T-helper 17 cell (primary cell): Measurements from ENCODE around the gene TEX51. TPM values are rescaled to one million over a fixed set of nuclear protein-coding genes. Genes with fewer than 3 reads are reported as not detected.

Experiments
- ATAC-seq: fragments of 150-1000 bp; cut with Tn5 transposase; 2 replicates; pipeline ENCODE4 v1.10.0; 2021; ENCODE audit warnings: mild to moderate bottlenecking, moderate library complexity
- DNase-seq, 3 donors: peaks; one replicate each; pipeline versions ENCODE4 v3.0.0 to v3.0.0-alpha.2; 2020 to 2021
- H3K9me3 ChIP-seq: one replicate; pipeline ENCODE4 v1.7.0; 2013; ENCODE audit warnings: low read length, mild to moderate bottlenecking; ENCODE audit not compliant: control insufficient read depth, poor library complexity, severe bottlenecking
- H3K27ac Mint-ChIP-seq: one replicate; pipeline ENCODE4 v1.8.0; 2022; ENCODE audit warnings: mild to moderate bottlenecking, moderate library complexity, mixed read lengths
- H3K27me3 Mint-ChIP-seq: one replicate; pipeline ENCODE4 v1.8.0; 2022; ENCODE audit warnings: mixed read lengths
- H3K36me3 Mint-ChIP-seq: one replicate; pipeline ENCODE4 v1.8.0; 2022; ENCODE audit warnings: low read depth, mixed read lengths
- H3K4me1 Mint-ChIP-seq: one replicate; pipeline ENCODE4 v1.8.0; 2022; ENCODE audit warnings: mild to moderate bottlenecking, mixed read lengths
- H3K4me3 Mint-ChIP-seq: one replicate; pipeline ENCODE4 v1.8.0; 2022; ENCODE audit warnings: mild to moderate bottlenecking, moderate library complexity, mixed read lengths
- total RNA-seq, 4 donors: library from RNA in 2 of 4; stranded (reverse) in 2 of 4; gene quantifications; one replicate each; pipeline ENCODE4 v1.2.3 and lab custom pipeline; 2022 to 2026

The TEX51 gene
- total RNA-seq, 2 donors from 2014 or later = not detected

DNA sequence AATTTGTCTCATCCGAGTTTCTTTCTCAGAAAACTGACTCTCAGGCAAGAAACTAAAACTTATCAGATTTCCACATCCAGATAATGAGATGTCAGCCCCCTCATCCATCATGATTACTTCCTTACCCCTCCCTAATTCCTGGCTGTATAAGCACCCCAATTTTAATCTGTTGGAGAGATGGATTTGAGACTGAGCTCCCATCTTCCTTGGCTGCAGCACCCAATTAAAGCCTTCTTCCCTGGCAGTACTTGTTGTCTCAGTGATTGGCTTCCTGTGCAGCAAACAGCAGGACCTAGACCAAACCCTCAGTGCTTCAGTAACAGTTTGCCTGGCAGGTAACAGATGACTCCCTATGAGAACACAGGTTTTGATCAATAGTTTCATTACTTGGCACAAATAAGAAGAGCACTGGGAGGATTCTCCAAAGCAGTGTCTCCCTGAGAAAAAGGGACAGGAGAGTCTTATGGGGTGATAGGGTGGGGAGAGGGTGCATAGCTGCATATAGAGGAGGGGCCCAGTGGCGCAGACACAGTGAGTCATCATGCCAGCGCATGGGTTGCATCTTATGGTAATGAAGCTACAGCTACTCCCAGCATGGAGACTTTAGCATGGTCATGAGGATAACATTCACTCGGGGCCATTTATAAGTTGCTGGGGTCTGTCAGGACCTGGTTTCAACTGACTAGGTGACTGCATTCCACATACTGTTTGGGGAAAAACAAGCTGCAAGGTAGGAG is 45.1 kb downstream of the TEX51 start:
- H3K27me3 Mint-ChIP-seq = peaks cover 77% of the 10 kb centered on the region
- H3K36me3 Mint-ChIP-seq = peaks cover 2% of the 10 kb centered on the region
- DNase-seq = no peak
- no peak overlapping the region for H3K4me3 Mint-ChIP-seq
- H3K4me1 Mint-ChIP-seq = peaks cover 2% of the 10 kb centered on the region
- ATAC-seq = no peak
- H3K27ac Mint-ChIP-seq = no peak overlapping the region
- H3K9me3 ChIP-seq = no peaks in the 10 kb centered on the region

DNA sequence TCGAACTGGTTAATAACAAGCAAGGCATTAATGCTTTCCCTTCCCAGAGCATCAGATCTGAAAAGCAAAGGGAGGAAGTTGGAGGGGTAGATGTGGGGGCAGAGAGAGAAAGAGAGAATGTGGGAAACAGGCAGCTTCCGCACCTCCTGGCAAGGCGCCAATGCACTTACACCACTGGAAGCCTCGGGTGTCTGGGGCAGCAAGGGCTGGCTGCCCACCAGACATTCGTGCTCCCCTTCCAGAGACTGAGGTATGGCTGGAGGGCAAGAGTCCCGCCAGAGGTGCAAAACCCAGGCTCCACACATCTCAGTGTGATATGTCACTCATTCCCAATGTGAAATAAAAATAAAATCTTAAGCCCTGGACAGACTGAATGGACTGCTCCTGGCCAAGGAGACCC is 46.4 kb downstream of the TEX51 start:
- no peaks in the 10 kb centered on the region for H3K9me3 ChIP-seq
- Mint-ChIP-seq H3K27ac (no peak overlapping the region), H3K36me3 (peaks cover 2% of the 10 kb centered on the region), H3K4me1 (peaks cover 2% of the 10 kb centered on the region), H3K27me3 (peaks cover 77% of the 10 kb centered on the region), H3K4me3 (no peak overlapping the region)
- no peak for DNase-seq
- ATAC-seq = no peak

DNA sequence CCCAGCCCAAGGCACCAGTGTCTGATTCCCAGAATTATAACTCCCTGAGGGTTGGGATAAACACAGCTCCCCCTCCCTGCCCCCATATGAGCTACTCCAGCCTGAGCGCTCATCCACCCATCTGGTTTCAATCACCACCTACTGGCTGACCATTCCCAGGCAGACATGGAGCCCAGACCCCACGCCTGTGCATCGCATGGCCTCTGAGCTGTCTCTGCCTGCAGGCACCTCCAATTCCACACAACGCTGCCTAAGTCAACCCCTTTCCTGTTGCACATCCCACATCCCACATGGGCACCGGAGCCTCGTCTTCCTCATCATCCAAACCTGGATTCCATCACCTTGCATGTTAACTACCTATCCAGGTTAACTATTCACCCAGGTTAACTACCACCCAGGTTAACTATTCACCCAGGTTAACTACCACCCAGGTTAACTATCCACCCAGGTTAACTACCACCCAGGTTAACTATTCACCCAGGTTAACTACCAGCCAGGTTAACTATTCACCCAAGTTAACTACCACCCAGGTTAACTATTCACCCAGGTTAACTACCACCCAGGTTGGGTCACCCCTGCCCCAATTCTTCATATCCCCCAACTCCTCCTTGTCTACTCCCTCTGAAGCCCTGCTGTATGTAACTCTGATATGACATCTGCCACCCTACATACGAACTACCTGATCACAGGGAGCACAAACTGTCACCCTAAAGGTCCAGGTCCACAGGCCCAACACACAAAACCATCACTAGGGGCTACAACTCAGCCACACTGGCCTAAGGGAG is 47.8 kb downstream of the TEX51 start:
- DNase-seq = no peak
- H3K27me3 Mint-ChIP-seq = peaks cover 66% of the 10 kb centered on the region
- H3K4me3 Mint-ChIP-seq = no peak overlapping the region

DNA sequence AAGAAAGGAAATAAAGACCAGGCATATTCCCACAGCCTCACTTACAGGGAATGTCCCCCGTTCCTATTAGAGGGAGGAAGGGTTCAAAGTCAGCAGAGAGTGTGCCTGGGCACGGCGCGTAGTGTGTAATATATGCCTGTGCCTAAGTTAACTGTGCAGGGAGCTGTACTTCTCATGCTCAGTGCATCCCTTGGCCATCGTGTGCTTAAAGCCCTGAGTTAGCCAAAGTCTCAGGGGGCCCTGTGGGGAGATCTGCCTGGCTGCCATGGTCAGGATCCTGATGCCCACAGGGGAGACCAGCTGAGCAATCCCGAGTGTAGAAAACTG is 48.4 kb downstream of the TEX51 start:
- Mint-ChIP-seq H3K27me3 (peaks cover 60% of the 10 kb centered on the region), H3K4me1 (peaks cover 2% of the 10 kb centered on the region), H3K27ac (no peak overlapping the region), H3K4me3 (no peak overlapping the region), H3K36me3 (peaks cover 2% of the 10 kb centered on the region)
- DNase-seq (no peak), ATAC-seq (no peak)
- H3K9me3 ChIP-seq = no peaks in the 10 kb centered on the region

More for the DNA sequence above, 47.8 kb downstream of the TEX51 start:
- ATAC-seq = no peak
- peaks cover 2% of the 10 kb centered on the region for H3K4me1 Mint-ChIP-seq
- H3K36me3 Mint-ChIP-seq = peaks cover 2% of the 10 kb centered on the region
- H3K9me3 ChIP-seq = no peaks in the 10 kb centered on the region
- H3K27ac Mint-ChIP-seq = no peak overlapping the region

DNA sequence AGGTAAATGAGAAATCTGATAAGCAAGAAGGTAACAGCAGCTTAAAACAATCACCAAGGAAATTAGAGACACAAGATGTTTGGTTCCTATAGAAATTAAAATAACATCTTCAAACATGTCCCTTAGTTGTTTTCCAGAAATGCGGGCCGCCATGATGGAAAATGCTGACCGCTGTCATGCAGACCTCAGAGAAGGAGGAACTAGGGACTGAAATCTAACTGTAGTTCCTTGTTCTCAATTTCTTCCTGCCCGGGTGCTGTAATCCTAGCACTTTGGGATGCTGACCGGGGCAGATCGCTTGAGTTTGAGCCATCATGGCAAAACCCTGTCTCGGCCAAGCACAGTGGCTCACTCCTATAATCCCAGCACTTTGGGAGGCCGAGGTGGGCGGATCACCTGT is 51.1 kb downstream of the TEX51 start:
- Mint-ChIP-seq H3K4me3 (no peak overlapping the region), H3K27me3 (peaks cover 54% of the 10 kb centered on the region), H3K4me1 (peaks cover 2% of the 10 kb centered on the region), H3K36me3 (peaks cover 2% of the 10 kb centered on the region), H3K27ac (no peak overlapping the region)
- ATAC-seq (no peak), DNase-seq (no peak)
- no peaks in the 10 kb centered on the region for H3K9me3 ChIP-seq

DNA sequence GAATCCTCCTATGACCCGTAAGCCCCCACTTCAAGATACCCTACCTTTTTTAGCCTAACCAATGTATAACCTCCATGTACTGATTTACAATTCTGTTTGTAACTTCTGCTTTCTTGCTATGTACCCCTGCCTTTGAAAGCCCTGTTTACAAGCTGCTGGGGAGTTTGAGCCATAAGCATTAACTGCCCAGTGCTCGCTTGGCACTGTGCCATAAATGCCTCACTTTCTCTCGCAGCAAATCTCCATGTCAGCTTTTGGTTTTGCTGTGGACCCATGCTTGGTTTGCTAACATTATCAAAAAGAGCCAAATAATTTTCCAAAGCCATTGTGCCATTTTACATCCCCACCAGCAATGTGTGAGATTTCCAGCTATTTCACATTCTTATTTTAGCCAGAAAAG is 51.8 kb downstream of the TEX51 start:
- H3K9me3 ChIP-seq = no peaks in the 10 kb centered on the region
- Mint-ChIP-seq H3K36me3 (peaks cover 2% of the 10 kb centered on the region), H3K27me3 (peaks cover 53% of the 10 kb centered on the region), H3K4me1 (no peaks in the 10 kb centered on the region), H3K27ac (no peak overlapping the region), H3K4me3 (no peak overlapping the region)
- ATAC-seq (no peak), DNase-seq (no peak)

Other genes with a start within 250 kb of the TEX51 start
- 10 to 100 TPM; 73.7 to 86.2 TPM for gene GYPC, start 242.7 kb upstream of the TEX51 start, total RNA-seq
- 100 to 1,000 TPM; 132 to 133 TPM for gene BIN1, start 208.3 kb downstream of the TEX51 start, total RNA-seq